HG02623 (cell line): Measurements from ENCODE around the gene PLAGL2.

Source experiments
- ATAC-seq: cut with Tn5 transposase; IDR thresholded peaks from one replicate; pipeline ENCODE4 v1.9.1; 2021; ENCODE audit warnings: moderate library complexity; ENCODE audit not compliant: unreplicated experiment

PLAGL2 gene

GRCh38 chr20:32153771-32154170 is 53.8 kb downstream of the PLAGL2 start:
- no peak for ATAC-seq

- no peak for ATAC-seq
These were observed 54.3 kb downstream of the PLAGL2 start for GRCh38 chr20:32153156-32153665.

GRCh38 chr20:32152421-32153155 is 55.0 kb downstream of the PLAGL2 start:
- no peak for ATAC-seq

- no peak for ATAC-seq
These were observed 57.2 kb downstream of the PLAGL2 start for GRCh38 chr20:32150291-32150848.

- ATAC-seq, result no peak
These were observed 57.9 kb downstream of the PLAGL2 start for GRCh38 chr20:32149566-32150170.

GRCh38 chr20:32144898-32145662 is 62.5 kb downstream of the PLAGL2 start:
- no peak for ATAC-seq

- ATAC-seq, result no peak
These were observed 64.6 kb downstream of the PLAGL2 start for GRCh38 chr20:32142991-32143390.
